IPS-NIHi11 (cell line): Measurements from ENCODE around the gene C1orf116.
A peak's percentile ranks its signal among the peaks of the same experiment; 100 is the strongest.

Source experiments
- DNase-seq: peaks from one replicate; pipeline ENCODE4 v3.0.0; 2012; ENCODE audit warnings: mixed read lengths, low spot score

C1orf116 gene

DNA sequence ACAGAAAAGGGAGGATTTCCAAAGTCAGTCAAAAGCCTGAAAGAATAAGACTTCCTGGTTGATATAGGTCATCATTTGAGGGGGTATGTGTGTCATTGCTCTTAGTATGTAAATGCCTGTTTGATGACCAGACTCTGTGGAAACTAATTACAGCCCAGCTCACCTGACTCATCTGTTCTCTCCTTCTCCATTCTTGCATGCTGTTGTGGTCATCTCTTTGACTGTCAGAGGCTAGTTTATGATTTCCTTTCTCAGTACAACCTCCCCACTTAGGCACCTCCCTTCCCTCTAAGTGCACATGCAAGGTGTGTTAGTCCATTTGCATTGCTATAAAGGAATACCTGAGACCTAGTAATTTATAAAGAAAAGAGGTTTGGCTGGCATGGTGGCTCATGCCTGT, 2.4 kb upstream of the C1orf116 start:
- DNase-seq, result no peak

DNA sequence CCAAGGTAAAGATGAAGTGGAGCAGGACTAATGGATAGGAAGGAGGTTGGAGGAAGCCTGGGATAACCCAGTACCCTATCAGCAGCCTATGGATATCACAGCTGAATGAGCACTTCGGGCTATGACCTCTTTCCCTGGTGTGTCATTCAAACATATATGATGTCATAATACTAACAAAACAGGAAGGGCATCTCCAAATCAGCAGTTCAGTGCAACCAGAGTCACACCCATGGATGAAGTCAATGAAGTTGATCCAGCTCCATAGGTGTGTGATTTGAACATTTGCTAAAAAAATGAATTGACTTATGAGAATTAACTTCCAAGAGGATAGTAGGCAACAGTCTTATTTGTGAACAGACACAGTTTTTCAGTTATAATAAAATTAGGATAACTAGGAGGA, 1.7 kb upstream of the C1orf116 start:
- no peak for DNase-seq

DNA sequence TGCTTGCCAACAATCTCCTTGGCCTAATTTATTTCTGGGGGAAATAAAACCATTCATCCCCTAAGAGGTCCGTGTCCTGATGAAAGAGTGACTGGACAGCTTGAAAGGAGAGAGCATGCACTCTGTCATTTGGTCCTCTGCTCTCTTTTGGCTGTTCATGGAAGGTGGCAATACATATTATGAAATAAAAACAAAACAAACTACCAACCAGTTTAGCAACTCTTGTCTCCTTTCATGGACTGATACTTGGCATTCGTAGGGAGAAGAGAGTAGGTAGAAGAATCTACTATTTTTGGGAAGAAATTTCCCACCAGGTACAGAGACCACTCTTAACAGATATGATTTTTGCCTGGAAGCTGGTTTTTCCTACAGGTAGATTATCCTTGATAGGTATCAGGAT, 746 bp upstream of the C1orf116 start:
- no peak for DNase-seq

DNA sequence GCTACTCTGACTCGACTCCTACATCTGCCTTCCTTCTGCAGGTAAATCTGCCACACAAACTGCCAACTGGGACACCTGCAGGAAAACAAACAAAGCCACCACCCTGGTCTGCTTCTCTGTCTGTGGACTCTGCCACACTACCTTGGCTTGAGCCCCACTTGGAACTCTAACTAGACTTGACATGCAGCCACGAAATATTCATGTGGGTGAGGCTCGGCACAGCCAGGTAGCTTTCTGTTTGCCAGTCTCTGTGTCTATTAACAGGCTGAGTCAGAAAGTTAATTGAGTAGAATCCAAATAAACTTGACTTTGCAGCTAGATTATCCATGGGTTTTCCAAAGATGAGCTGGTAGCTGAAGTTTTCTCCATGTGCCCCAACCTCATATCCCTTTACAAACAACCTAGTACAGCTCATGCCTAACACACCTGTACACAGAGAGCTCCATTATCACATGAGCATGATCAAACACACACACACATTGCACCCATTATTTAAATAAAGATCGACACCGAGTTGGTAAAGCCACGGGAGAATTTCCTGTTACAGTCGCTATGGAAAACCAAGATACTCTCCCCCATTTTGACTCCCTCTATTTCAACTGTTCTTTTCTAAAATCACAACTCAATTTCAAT, 808 bp downstream of the C1orf116 start:
- DNase-seq, result no peak

DNA sequence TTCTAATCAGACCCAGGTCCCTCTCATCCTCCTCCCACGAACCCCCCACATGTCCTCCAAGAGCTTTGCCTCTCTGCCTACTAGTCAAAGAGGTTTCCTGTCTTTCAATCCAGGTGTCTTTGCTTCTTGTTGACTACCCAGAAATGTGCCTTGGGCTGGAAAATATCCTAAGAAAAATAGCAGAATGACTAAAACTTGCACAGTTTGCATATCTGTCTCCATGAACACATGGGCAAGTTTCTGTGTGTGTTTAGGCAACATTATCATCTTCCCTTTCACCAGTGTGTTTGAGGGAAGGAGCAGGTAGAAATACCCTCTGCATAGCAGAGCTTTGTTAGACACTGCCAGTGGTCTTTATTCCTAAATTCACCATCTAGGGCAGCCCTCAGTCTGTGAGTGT, 1.5 kb downstream of the C1orf116 start:
- no peak for DNase-seq

DNA sequence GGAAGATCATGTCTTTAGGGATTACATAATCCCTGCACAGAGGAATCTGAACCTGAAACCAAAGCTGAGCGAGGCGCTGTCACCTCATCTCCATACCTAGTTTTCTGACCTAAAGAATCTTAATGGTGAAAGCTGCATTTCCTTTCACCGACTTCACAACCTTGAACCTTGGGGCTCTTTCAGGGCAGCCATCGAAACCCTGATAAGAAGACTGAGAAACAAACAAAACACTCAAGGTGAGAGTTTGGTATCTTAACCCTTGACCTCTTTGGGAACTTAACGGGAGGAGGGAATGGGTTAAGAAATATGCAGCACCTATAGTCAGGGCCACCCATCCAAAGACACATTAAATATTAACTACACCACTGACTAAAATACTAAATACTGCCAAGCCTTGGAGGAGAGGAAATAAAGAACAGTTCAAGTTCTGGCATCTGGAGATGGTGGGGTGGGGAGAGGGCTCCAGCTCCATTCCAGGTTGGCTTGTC, 2.0 kb downstream of the C1orf116 start:
- no peak for DNase-seq

DNA sequence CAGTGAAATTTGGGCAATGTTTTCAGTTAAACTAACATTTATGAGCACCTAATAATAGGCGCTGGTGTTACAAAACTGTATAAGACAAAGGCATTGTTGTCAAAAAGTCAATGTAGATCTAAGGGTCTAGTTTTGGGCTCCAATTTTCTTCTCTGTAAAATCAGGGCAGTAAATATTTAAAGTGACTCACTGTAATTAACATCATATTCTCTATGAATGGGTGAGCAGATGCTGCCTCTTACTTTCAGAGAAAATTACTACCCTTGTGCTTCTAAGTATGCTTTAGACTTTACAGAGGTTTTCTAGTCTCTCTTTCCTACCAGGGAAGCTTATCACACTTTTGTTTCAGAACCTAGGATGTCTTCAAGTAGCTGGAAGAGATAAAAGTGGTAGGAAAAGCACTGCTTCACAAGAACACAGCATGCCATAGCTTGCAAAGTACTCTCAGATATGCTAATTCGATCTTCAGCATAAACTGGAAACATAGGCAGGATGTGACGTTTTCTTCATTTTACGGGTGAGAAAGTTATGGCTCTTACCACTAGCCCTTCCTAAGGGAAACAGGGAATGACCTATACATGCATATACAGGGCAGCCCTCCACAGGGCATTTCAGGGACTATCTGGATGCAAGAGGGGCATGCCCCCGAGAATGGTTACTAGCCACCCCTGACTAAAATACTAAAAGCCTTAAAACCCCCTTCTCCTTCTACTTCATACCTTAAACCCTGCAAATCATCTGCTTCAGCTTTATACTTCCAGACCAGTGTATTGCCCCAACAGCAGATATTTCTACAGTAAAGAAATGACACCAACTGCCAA, 2.6 kb downstream of the C1orf116 start:
- no peak for DNase-seq

DNA sequence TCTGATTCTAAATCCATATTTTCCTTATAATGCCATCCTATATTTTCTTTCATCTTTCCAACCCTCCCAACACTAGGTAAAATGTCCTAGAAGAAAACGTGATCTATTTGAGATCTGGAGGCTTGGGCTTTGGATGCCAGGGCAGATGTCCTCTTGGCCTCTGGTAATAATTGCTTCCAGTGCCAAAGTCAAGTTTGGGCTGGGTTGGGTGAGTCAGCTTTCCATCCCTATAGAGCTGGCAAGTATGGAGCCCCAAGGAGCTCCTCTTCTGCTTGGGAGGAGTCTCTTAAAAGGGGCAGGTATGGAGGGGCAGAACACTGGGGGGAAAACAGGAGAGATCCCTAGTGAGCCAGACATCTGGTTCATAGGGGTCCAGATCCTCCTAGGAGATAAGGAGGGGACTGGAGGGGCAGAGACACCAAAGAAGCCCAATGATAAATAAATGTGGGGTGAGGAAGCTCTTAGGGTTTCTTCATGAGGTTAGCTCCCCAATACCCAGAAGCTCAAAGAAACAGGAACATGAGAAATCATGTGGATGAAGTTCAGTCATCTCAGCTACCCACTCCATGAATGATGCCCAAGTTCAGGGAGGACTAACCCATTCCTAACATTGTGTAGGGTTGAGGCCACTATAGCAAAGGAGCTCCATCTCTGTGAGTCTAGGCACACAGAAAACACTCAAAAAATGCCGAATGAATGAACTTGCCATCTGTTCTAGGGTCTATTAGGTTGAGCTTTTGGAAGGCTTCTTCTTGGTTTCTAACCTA, 3.5 kb downstream of the C1orf116 start:
- no peak for DNase-seq

DNA sequence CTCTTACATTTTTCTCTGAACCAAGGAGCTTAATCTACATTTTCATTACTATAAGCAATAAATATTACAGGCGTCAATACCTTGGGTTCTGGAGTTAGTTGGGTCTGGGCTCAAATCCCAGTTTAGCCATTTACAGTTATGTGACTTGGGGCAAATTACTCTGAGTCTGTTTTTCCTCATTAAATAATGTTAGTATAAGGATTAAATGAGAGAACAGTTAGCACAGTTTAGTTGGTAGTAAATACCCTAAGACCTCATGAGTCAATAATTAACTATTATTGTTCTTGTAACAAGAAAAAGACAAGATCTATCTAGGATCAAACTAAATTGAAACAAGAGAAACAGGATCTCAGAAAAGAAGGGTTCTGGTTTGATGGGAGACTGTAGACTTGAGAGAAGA, 4.6 kb downstream of the C1orf116 start:
- DNase-seq, result no peak

DNA sequence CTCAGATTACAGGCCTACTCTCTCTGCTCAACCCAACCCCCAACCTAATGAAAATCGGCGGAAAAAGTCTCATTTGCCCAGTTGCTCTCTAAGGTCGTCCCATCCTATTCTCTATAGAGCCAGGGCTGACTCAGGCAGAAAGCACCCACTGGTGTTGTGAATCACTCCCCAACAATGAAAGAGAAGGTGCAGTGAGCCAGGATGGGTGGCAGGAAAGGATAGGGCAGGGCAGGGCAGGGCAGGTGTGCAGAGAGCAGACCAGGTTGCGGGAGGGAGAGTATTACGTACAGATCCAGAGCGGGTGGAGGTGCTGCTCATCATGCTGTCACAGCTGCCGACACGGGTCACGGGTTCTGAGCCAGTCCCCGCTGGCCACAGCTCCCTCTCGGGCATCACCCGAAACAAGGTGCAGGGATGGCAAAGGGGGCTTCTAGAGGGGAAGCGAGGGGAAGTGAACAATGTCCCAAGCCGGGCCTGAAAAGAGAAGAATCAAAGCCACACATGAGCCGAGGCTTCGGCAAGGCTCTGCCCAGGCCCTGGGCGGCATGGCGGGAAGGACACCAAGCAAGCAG, 5.3 kb downstream of the C1orf116 start:
- DNase-seq, result no peak

DNA sequence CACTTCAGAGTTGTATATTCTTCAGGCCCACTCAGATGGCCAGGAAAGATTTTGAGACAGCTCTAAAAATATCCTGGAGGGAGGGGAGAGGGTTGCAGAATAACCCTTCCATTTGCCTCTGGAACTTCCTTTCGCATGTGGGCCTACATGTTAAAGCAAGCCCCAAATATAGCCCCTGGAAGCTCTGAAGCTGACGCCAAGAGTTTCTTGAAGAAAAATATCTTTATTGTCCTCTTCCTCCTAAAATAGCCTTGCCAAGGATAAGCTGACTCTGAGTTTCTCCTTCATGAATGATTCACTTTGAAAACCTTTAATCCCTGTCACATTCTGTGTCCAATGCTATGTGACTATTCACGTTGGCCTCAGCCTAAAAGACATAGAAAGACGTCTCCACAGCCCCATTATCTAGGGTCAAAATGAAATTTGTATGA, 6.4 kb downstream of the C1orf116 start:
- no peak for DNase-seq

DNA sequence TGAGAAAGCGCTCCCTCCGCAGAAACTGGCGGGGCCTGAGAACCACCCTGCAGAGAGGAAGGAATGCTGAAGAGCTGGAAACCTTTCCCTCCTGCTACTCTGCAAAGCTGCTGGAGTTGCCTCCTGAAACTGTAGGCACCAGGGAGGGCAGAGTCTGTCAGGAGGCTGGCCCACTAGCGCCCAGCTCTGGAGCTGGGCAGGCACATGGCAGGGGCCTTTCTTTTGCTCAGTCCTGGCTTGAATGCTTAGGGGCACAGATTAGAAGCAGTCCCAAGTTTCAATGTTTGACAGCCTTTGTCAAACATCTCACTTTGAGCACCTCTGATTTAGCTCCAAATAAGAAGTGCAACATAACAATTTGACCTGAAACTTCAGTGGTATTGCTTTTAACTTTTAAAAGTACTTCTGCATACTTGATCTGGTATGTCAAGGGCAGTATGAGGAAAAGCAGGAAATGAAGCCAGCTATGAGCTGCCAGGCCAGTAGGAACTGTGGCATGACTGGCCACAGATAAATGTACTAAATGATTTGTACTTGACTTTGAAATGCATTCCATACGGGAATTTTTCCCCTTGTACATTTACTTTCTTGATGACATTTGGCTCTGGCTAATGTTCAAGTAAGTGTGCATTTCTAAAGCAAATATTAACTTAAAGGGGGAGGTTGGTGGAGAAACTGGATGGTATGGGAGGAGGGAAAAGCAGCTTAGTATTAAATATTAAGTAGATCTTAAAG, 7.2 kb downstream of the C1orf116 start:
- DNase-seq, result no peak

DNA sequence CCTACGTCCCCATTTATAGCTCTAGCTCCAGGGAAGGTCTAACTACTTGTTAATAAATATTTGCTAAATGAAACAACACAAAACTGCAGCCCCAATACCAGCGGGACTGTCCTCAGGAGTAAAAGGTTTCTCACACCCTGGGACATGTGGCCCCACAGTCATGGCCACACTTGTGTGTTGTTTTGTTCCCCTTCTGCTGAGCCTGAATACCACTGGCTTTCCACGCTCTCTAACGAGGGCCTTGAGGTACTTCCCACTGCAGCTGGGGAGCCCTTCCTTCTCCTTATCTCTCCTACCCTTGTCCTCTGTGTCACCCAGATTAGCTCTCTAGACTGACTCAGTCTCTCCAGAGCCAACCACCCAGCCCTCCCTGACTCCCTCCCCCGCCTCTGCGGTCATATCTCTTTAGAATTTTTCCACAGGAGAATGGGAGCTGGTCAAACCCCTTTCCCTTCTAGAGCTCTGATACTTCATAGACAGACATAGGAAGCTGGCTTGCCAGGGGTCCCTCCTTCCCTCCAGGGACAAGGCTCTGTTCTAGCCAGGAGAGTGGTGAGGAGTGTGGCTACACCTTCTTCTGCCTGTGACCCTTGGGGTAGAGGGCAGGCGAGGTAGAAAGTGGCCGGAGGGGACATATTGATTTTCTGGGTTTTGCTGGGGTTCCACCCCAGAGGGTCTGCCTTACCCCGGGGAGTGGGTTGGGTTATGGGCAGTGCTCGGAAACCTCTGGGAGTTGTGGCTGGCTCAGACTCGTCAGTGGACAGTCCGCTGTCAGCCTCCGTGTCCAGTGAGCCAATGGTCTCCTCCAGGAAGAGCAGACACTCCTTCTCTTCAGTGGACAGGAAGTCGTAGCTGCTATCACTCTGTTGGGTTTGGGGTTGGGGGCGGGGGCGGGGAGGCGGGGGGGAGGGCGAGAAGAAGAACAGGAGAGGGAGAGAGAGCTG, 8.1 kb downstream of the C1orf116 start:
- DNase-seq, result peak; percentile 50

DNA sequence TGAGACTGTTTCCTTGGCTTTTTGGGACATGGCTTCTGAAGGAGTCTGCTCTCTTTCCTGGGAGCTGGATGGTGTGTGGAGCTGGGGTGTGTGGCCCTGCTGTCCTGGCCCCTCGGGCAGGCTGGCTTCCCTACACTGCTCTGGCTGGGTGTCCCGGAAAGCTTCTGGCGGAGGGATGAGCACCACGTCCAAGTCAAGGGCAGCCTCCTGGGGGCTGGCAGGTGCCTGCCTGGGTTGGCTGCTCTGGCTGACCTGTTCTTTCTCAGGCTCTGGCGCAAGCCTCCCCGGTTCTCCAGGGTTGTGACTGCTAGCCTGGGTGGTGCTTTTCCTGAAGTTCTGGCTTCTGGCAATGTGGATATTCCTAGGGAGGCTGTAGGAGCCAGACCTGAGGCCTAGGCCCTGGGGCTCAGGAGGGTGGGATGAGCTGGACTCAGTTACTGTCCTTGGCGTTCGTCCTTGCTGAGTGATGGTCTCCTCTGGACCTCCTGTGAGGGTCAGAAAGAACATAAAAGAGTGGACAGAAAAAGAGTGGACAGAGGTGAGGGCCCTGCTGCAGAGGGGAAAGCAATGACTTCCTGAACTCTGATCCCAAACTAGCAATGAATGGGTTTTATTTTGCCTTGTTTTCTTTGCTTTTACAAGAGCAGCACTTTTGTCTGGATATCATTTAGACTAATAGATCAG, 9.4 kb downstream of the C1orf116 start:
- no peak for DNase-seq

DNA sequence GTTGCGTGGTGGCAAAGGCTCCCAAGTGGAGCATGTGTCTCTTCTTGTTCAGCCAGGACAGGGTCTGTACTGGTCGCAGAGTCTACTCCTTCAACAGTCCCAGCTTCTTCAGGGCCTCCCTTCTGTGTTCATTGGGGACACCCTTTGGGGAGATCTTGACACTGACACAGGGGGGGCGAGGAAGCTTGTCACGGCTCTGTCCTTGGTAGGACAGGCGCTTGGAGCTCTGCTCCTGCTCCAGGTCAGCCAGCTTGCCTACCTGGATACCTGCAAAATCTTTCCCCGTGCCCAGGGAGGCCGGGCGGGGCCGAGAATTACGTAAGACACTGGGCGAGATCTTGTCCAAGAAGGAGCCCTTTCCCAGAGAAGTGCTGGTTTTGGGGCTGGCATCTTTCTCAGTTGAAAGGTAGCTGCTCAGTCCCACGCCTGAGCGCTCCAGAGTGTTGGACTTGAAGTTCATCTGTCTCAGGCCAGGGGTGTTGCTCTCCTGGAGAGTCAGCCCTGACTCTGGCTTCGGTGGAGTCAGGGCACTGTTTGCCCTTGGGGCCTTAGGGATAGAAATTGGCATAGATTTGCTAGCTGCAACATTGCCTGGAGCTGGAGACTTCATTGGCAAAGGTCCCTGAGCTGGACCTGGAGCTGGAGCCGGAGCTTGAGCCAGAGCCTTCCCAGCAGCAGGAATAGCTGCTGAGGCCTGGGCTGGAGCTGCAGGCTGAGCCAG, 10.5 kb downstream of the C1orf116 start:
- DNase-seq, result no peak

DNA sequence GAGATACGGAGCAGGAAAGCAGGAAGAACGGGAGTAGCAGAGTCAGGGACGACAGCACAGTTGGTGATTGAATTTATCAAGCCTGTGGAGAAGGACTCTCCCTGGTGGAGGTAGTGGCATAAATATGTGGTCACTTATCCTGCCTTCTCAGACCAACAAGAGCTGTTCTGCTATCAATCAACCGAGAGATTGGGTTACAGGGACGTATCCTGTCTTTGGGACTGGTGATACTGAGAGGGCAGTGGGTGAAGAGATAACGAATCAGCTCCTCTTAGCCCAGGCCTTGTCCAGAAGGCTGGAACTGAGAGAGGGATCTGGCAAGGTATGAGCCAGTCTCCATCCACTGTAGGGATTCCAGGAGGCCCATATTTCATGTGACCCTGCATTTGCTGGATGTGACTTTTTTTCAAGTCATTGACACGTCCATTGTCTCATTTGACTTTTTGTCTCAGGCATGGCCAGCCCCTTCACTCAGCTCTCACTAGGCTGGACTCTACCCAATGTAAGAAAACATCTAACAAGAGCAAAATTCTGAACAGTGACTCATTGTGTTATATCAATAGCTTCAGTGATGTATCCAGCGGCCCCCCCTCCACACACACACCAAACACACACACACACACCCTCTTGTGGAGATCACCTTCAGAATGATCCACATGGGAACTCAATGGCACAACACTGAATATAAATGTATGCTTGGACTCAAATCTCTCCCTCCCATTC, 11.3 kb downstream of the C1orf116 start:
- no peak for DNase-seq

DNA sequence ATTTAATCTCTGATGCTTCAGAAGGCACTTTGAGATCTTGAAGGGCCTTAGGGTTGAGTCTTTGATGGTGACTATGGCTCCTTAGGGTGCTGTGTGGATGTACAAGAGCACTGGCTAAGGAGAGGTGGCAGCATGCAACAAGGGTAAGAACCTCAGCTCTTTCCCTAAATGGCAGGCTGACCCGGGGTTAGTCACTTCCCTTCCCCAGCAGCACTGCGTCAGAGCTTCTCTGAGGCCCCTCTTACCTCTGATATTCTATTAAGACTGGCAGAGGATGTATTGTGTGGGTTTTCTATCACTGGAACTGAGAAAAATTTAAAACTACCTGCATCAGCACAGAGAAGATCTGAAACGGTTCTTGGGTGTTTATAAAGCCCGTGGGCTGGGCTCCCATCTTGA, 11.8 kb downstream of the C1orf116 start:
- DNase-seq, result no peak

DNA sequence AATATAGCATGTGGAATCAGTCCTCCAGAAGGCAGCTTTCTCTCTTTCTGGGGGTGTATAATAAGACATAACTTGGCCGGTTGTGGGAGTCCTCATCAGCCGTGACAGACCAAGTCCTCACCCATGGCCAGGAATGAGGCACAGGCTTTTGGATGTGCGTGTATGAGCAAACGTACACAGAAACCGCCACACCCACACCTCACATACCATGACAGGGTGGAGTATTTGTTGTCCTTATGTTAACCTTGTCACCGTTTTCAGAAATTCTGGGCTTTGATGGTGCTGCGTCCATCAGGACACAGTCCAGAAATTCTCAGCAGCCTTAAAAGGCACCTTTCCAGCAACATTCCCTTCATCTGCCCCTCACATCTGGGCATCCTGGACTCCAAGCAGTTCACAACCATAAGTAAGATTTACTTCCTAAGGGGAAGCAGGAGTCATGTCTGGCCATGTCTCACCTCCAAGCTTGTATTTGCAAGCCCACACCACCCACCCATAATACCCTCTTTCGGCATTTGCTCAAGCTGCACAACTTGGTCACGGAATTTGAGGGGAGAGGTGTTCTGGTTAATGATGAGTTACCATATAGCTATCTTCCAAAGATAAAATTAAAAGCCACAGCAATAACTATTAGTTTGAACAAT, 12.4 kb downstream of the C1orf116 start:
- DNase-seq, result no peak
